ENCODE measurements around the gene KRT14. TPM values are rescaled to one million over a fixed set of nuclear protein-coding genes. Genes with fewer than 3 reads are reported as not detected.

Gene KRT14
- total and polyA plus RNA-seq, 2 of the 4 experiments (the other 2 are of a cell fraction): not detected

DNA sequence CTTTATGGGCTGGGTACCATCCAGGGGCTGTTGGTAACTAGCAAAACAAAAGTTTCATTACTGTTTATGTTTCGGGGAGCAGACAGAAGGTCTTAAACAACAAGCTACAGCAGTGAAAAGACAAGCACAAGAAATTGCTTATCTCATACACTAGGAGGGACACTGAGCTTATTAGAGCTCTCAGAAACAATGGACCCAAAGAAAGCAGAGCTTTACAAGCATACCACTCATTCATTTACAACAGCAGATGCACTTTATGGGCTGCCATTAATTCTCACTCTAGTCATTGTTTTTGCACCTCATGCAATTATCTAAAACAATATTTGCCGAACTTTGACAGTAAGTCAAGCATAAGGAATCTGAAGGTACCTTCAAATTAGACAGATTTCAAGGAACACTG lies 15.8 kb upstream of the KRT14 start:
- Histone ChIP-seq H3K23ac (ENCODE audit: low read depth, low read length) (no peak overlapping the region), H3K4ac (ENCODE audit: low read depth, low read length) (no peak overlapping the region), H3K27ac (ENCODE audit: insufficient read depth, low read length) (no peak overlapping the region), H2BK15ac (ENCODE audit: low read depth, low read length) (no peak overlapping the region), H4K91ac (ENCODE audit: insufficient read depth, low read depth, low read length) (no peak overlapping the region), H3K9ac (ENCODE audit: low read depth, low read length) (no peak overlapping the region), H3K9me3 (ENCODE audit: control insufficient read depth, insufficient read depth, low read length) (peaks cover 8% of the 10 kb centered on the region), H3K18ac (ENCODE audit: low read depth, low read length) (no peak overlapping the region), H2BK120ac (ENCODE audit: low read depth, low read length) (no peak overlapping the region), H3K14ac (replicated peaks; ENCODE audit: low read depth, low read length) (no peak overlapping the region), H3K4me2 (ENCODE audit: low read depth, low read length) (no peak overlapping the region), H3K9me1 (ENCODE audit: insufficient read depth, low read length) (no peaks in the 10 kb centered on the region), H3K56ac (ENCODE audit: extremely low read depth, insufficient read depth, low read length) (no peak overlapping the region), H4K8ac (ENCODE audit: low read depth in 2 of 2, low read length in 2 of 2) (no peak overlapping the region), H4K20me1 (ENCODE audit: insufficient read depth, low read length) (no peaks in the 10 kb centered on the region), H3K36me3 (ENCODE audit: control insufficient read depth, insufficient read depth, low read length) (no peaks in the 10 kb centered on the region), H3K79me1 (ENCODE audit: low read depth in 1 of 2, low read length in 2 of 2) (no peaks in the 10 kb centered on the region), H4K5ac (ENCODE audit: low read depth, low read length) (no peak overlapping the region), H2BK20ac (ENCODE audit: low read depth, low read length) (no peak overlapping the region), H2AK5ac (ENCODE audit: low read depth, low read length) (no peak overlapping the region), H3K4me3 (ENCODE audit: insufficient read depth, low read depth, low read length) (no peak overlapping the region), H2BK5ac (ENCODE audit: low read depth, low read length, poor library complexity, severe bottlenecking) (no peak overlapping the region), H2AFZ (replicated peaks; ENCODE audit: low read length, poor library complexity) (no peak overlapping the region), H3K27me3 (ENCODE audit: control insufficient read depth, insufficient read depth, low read length) (peaks cover 34% of the 10 kb centered on the region), H2AK9ac (replicated peaks; ENCODE audit: low read depth, low read length, poor library complexity) (no peak overlapping the region), H3K4me1 (ENCODE audit: control insufficient read depth, insufficient read depth, low read length) (no peaks in the 10 kb centered on the region)
- POLR2A ChIA-PET (ENCODE audit: unreplicated experiment): no interaction called here
- BruUV-seq (replicated peaks): no TSS peak
- CTCF ChIA-PET: interaction anchor here (0.7 kb wide), 1 partner anchor 33 kb away, joined by 3 read pairs; no protein-coding TSS in a partner anchor
- no CpG with 5 or more reads among the region's 2 CpGs for WGBS, 2 experiments (ENCODE audit: extremely low coverage in 2 of 2, insufficient read length in 1 of 2)
- DNase-seq (no peak), ATAC-seq (ENCODE audit: low read depth) (no peak)
- in situ Hi-C loops (cut with MboI; ENCODE audit: low sequenced_read_pairs) (no loop called here), dilution Hi-C loops (cut with HindIII; ENCODE audit: low sequenced_read_pairs, unreplicated experiment) (no loop called here), intact Hi-C loops (cut with micrococcal nuclease) (no loop called here)
- TF ChIP-seq SMC3 (IDR thresholded peaks at IDR 0.05; ENCODE audit: low read depth, low read length) (no peak), RAD21 (IDR thresholded peaks at IDR 0.05; ENCODE audit: low read length) (no peak), CEBPB (IDR thresholded peaks at IDR 0.05; ENCODE audit: low read depth, low read length) (no peak), BHLHE40 (IDR thresholded peaks at IDR 0.05; ENCODE audit: low read depth, low read length) (no peak), ELK1 (IDR thresholded peaks at IDR 0.05; ENCODE audit: borderline replicate concordance, low read depth, low read length) (no peak), MXI1 (IDR thresholded peaks at IDR 0.05; ENCODE audit: borderline replicate concordance, low read depth, low read length) (no peak), POLR2A (IDR thresholded peaks at IDR 0.05; ENCODE audit: low read depth, low read length) (no peak), FOS (IDR thresholded peaks at IDR 0.05; ENCODE audit: low read depth, low read length) (no peak), RCOR1 (IDR thresholded peaks at IDR 0.05; ENCODE audit: insufficient replicate concordance, low read length) (no peak), MAZ (IDR thresholded peaks at IDR 0.05; ENCODE audit: borderline replicate concordance, low read depth, low read length) (no peak), NFE2L2 (IDR thresholded peaks at IDR 0.05; ENCODE audit: low read depth, low read length) (no peak), RFX5 (IDR thresholded peaks at IDR 0.05; ENCODE audit: low read depth, low read length) (no peak), MAFK (IDR thresholded peaks at IDR 0.05; ENCODE audit: low read depth, low read length) (no peak)
- TF ChIP-seq, protein P1, sequence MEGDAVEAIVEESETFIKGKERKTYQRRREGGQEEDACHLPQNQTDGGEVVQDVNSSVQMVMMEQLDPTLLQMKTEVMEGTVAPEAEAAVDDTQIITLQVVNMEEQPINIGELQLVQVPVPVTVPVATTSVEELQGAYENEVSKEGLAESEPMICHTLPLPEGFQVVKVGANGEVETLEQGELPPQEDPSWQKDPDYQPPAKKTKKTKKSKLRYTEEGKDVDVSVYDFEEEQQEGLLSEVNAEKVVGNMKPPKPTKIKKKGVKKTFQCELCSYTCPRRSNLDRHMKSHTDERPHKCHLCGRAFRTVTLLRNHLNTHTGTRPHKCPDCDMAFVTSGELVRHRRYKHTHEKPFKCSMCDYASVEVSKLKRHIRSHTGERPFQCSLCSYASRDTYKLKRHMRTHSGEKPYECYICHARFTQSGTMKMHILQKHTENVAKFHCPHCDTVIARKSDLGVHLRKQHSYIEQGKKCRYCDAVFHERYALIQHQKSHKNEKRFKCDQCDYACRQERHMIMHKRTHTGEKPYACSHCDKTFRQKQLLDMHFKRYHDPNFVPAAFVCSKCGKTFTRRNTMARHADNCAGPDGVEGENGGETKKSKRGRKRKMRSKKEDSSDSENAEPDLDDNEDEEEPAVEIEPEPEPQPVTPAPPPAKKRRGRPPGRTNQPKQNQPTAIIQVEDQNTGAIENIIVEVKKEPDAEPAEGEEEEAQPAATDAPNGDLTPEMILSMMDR (conservative IDR thresholded peaks at IDR 0.05; ENCODE audit: low read depth, low read length): no peak
- TF ChIP-seq, protein P2, sequence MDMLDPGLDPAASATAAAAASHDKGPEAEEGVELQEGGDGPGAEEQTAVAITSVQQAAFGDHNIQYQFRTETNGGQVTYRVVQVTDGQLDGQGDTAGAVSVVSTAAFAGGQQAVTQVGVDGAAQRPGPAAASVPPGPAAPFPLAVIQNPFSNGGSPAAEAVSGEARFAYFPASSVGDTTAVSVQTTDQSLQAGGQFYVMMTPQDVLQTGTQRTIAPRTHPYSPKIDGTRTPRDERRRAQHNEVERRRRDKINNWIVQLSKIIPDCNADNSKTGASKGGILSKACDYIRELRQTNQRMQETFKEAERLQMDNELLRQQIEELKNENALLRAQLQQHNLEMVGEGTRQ (IDR thresholded peaks at IDR 0.05; ENCODE audit: low read depth, low read length): no peak

All from IMR-90 (cell line).